Activated T-helper 17 cell treated with anti-CD3 and anti-CD28 coated beads, Interleukin-2, amount 50 U/mL, for 72 hours (primary cell): ENCODE results near the gene TMEM225B. TPM values are rescaled to one million over a fixed set of nuclear protein-coding genes. Genes with fewer than 3 reads are reported as not detected.
A peak's percentile ranks its signal among the peaks of the same experiment; 100 is the strongest.
"Not testable (repeated sequence)": the region's sequence is repeated elsewhere in the genome, so short reads cannot be mapped to it uniquely, and the experiment has no call there.

Experiments used
- ATAC-seq: fragments of 150-1000 bp; cut with Tn5 transposase; replicated peaks from 2 replicates; pipeline ENCODE4 v1.10.0; 2021; ENCODE audit warnings: mild to moderate bottlenecking, moderate library complexity
- H3K27ac Mint-ChIP-seq: one replicate; pipeline ENCODE4 v1.8.0; 2022; ENCODE audit warnings: mixed read lengths
- H3K27me3 Mint-ChIP-seq: one replicate; pipeline ENCODE4 v1.8.0; 2022; ENCODE audit warnings: mixed read lengths
- H3K36me3 Mint-ChIP-seq: one replicate; pipeline ENCODE4 v1.8.0; 2022; ENCODE audit warnings: low read depth, mild to moderate bottlenecking, mixed read lengths
- H3K4me1 Mint-ChIP-seq: one replicate; pipeline ENCODE4 v1.8.0; 2022; ENCODE audit warnings: mixed read lengths
- H3K4me3 Mint-ChIP-seq: one replicate; pipeline ENCODE4 v1.8.0; 2022; ENCODE audit warnings: mild to moderate bottlenecking, mixed read lengths
- H3K9me3 Mint-ChIP-seq: one replicate; pipeline ENCODE4 v1.8.0; 2022; ENCODE audit warnings: mixed read lengths
- total RNA-seq, 2 donors: library from RNA; stranded (reverse); gene quantifications; one replicate each; pipeline ENCODE4 v1.2.3, GENCODE V29; 2022

Gene TMEM225B, protein sequence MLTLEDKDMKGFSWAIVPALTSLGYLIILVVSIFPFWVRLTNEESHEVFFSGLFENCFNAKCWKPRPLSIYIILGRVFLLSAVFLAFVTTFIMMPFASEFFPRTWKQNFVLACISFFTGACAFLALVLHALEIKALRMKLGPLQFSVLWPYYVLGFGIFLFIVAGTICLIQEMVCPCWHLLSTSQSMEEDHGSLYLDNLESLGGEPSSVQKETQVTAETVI
- total RNA-seq, result 1 to 10 TPM in 1 of 2 donors, under 1 TPM in 1; 0.86 to 4.4 TPM

DNA sequence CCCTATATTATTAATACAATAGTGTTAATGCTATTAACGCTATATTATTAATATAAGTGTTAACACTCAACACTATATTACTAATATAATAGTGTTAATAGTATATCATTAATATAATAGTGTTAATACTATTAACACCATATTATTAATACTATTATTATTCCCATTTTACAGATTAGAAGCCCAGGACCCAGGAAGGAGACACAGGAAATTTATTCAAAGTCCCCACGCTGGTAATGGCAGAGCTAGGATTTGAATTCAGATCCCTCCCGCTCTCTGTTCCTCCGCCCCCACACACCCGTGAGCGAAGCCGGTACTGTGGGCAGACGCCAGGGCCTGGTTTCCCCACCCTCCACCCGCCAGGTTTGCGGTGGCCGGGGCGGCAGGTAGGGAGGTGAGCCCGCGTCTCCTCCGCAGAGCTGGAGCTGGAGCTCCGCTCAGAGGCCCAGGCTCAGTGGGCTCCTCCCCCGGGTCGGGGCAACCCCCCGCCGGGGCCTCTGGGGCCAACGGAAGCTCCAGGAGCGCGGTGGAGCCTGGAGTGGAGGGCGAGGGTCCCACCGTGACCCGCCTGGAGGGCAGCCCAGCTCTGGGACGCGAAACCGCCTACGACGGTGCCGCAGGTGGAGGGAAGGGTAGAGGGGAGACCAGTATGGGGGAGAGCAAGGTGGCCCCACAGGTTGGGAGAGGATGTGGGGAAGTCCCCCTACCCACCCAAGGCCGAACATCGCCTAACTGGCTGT is at the start of gene TMEM225B:
TSS of gene TMEM225B (plus strand) at position 506 of the 740 bp plus-strand sequence. CDS start 6,122 bp downstream, outside the sequence.
- H3K4me1 Mint-ChIP-seq, result no peaks in the 10 kb centered on the region
- no peaks in the 10 kb centered on the region for H3K36me3 Mint-ChIP-seq
- ATAC-seq, result peak; percentile 15
- H3K9me3 Mint-ChIP-seq, result no peaks in the 10 kb centered on the region
- H3K27ac Mint-ChIP-seq, result no peak within 1 kb of the TSS
- no peak within 1 kb of the TSS for H3K4me3 Mint-ChIP-seq
- no peaks in the 10 kb centered on the region for H3K27me3 Mint-ChIP-seq

DNA sequence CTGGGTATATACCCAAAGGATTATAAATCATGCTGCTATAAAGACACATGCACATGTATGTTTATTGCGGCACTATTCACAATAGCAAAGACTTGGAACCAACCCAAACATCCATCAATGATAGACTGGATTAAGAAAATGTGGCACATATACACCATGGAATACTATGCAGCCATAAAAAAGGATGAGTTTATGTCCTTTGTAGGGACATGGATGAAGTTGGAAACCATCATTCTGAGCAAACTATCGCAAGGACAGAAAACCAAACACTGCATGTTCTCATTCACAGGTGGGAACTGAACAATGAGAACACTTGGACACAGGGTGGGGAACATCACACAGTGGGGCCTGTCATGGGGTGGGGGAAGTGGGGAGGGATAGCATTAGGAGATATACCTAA is 48.5 kb upstream of the TMEM225B start:
- H3K27me3 Mint-ChIP-seq, ATAC-seq, H3K4me3 Mint-ChIP-seq, H3K27ac Mint-ChIP-seq, H3K9me3 Mint-ChIP-seq: not testable (repeated sequence)
- H3K36me3 Mint-ChIP-seq, result peaks cover 41% of the 10 kb centered on the region
- H3K4me1 Mint-ChIP-seq, result peaks cover 15% of the 10 kb centered on the region

DNA sequence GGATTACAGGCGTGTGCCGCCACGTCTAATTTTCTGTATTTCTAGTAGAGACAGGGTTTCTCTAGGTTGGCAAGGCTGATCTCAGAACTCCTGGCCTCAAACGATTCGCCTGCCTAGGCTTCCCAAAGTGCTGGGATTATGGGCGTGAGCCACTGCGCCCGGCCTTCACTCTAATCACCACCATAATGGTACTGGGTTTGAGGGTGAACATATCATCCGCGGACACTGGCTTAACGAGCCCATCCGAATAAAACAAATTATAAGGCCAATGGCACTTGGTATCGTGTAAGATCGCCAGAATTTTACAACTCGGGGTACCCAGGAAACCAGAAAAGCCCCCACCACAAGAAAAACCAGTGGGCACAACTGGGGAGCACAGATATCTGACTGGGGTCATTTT is 46.7 kb upstream of the TMEM225B start:
- ATAC-seq, result peak; percentile 11

DNA sequence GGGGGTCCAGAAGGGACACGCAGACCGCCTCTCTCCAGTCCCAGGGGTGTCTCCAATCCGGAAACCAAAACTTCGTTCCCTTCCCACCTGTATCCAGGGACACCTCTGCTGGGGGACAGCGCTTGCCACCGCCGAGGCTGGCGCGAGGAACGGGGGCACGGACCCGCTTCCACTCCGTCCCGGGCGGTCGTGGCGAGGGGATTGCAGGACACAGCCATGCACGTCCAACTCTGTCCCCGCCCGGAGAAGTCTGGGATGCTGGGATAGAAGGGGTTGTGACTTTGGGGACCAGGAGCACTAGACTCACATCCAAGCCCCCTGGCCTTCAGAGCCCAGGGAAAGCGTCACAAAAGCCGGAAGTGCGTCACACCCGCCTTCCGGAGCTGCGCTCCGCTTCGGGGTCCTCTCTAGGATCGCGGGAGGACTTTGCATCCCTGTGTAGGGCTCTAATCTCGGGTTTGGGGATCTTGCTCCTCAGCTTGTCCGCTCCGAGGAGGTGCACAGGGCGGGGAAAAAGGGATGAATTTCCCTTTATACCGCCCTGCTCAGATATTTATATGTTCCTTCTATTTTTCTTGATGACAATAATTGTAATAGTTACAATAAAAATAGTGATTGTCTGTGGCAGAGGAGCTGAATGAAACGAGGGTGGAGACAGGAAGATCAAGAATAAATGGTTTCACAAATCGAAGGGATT is 46.2 kb upstream of the TMEM225B start, which contains the start of gene FAM200A:
TSS of gene FAM200A (minus strand) at position 348 of the 697 bp plus-strand sequence. CDS start 3,707 bp downstream, outside the sequence.
- peak; percentile 100 for ATAC-seq
- no peaks in the 10 kb centered on the region for H3K9me3 Mint-ChIP-seq
- peak within 1 kb of the TSS; percentile 98 for H3K4me3 Mint-ChIP-seq
- peaks cover 21% of the 10 kb centered on the region for H3K4me1 Mint-ChIP-seq
- H3K27ac Mint-ChIP-seq, result peak within 1 kb of the TSS; percentile 99
- peaks cover 61% of the 10 kb centered on the region for H3K36me3 Mint-ChIP-seq
- no peaks in the 10 kb centered on the region for H3K27me3 Mint-ChIP-seq

More for the DNA sequence above, 46.7 kb upstream of the TMEM225B start:
- Mint-ChIP-seq H3K36me3 (peaks cover 58% of the 10 kb centered on the region), H3K9me3 (no peaks in the 10 kb centered on the region), H3K27ac (peak overlapping the region; percentile 99), H3K4me3 (peak overlapping the region; percentile 98), H3K27me3 (no peaks in the 10 kb centered on the region), H3K4me1 (peaks cover 21% of the 10 kb centered on the region)

DNA sequence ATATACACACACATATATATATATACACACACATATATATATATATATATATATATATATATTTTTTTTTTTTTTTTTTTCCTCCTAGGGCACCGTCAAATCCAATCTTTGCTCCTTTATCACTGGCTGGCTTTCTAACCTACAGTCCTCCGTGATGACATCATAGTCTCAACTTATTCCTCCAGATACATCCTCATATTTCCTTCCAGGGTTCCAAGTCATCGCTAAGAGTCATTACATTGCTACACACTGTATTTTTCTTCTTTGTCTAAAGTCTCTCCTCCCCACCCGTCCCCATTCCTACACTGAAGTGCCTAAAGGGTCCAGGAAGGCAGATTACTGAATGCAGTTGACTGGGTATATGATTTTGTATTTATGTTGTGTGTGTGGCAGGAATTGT is 45.0 kb upstream of the TMEM225B start:
- Mint-ChIP-seq H3K4me3 (peak overlapping the region; percentile 98), H3K27me3 (no peaks in the 10 kb centered on the region), H3K9me3 (no peaks in the 10 kb centered on the region), H3K27ac (no peak overlapping the region), H3K36me3 (peaks cover 61% of the 10 kb centered on the region), H3K4me1 (peaks cover 25% of the 10 kb centered on the region)
- ATAC-seq, result no peak

DNA sequence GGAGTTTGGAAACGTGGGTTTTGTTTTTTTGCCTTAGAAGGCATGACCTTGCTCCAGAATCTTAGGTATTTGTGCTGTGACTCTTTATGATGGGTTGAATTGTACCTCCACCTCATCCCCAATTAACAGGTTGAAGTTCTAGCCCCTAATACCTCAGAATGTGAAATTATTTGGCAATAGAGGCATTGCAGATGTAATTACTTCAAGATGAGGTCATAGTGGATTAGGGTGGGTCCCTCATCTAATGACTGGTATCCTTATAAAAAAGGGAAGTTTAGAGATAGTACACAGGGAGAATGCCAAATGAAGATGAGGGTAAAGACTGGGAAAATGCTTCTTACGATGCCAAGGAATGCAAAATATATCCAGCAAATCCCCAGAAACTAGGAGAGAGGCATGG is 43.1 kb upstream of the TMEM225B start:
- no peaks in the 10 kb centered on the region for H3K27me3 Mint-ChIP-seq
- peaks cover 25% of the 10 kb centered on the region for H3K4me1 Mint-ChIP-seq
- no peak overlapping the region for H3K27ac Mint-ChIP-seq
- peaks cover 71% of the 10 kb centered on the region for H3K36me3 Mint-ChIP-seq
- ATAC-seq, result no peak
- no peaks in the 10 kb centered on the region for H3K9me3 Mint-ChIP-seq
- no peak overlapping the region for H3K4me3 Mint-ChIP-seq

DNA sequence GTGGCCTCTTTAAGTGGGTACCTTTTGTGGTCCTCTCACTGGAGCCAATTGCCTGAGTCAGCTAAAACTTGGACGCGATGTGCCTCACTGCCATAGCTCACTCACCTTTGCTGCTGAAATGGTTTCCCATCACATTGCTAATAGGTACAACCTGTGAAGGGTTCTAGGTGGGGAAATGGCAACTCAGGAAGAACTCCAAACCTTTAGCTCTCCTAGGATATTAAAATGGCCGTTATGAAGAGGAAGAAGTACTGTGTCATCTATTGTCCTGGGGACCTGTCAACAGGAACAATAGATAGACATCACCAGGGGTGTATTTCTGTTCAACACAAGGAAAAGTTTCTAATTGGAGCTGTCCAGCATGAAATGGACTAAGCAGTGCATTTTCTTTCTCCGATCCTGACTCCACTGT is 40.9 kb upstream of the TMEM225B start:
- H3K36me3 Mint-ChIP-seq, result peaks cover 89% of the 10 kb centered on the region
- no peaks in the 10 kb centered on the region for H3K27me3 Mint-ChIP-seq
- peaks cover 38% of the 10 kb centered on the region for H3K4me1 Mint-ChIP-seq

DNA sequence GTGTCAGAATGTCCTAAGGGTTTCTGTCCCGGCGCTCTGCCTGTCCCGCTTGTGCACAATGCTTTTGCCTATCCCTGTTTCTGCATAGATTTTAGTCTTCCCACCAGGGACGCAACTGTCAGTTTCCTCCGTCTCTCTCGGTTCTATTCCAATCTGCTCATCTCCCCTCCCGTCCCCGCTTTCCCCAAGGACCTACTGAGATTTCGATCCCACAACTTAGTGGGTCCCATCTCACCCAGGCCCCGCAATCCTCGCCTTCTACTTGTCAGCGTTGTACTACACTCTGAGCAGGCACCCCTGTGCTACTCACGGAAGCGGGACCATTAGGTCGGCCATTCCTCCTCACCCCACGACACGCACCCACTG is 40.1 kb upstream of the TMEM225B start:
- H3K36me3 Mint-ChIP-seq, result peaks cover 95% of the 10 kb centered on the region
- peak; percentile 63 for ATAC-seq
- H3K4me1 Mint-ChIP-seq, result peaks cover 37% of the 10 kb centered on the region
- no peaks in the 10 kb centered on the region for H3K27me3 Mint-ChIP-seq
- peak overlapping the region; percentile 93 for H3K4me3 Mint-ChIP-seq
- H3K9me3 Mint-ChIP-seq, result no peaks in the 10 kb centered on the region
- peak overlapping the region; percentile 98 for H3K27ac Mint-ChIP-seq

More for the DNA sequence above, 40.9 kb upstream of the TMEM225B start:
- no peak for ATAC-seq
- Mint-ChIP-seq H3K4me3 (peak overlapping the region; percentile 93), H3K9me3 (no peaks in the 10 kb centered on the region), H3K27ac (peak overlapping the region; percentile 98)

DNA sequence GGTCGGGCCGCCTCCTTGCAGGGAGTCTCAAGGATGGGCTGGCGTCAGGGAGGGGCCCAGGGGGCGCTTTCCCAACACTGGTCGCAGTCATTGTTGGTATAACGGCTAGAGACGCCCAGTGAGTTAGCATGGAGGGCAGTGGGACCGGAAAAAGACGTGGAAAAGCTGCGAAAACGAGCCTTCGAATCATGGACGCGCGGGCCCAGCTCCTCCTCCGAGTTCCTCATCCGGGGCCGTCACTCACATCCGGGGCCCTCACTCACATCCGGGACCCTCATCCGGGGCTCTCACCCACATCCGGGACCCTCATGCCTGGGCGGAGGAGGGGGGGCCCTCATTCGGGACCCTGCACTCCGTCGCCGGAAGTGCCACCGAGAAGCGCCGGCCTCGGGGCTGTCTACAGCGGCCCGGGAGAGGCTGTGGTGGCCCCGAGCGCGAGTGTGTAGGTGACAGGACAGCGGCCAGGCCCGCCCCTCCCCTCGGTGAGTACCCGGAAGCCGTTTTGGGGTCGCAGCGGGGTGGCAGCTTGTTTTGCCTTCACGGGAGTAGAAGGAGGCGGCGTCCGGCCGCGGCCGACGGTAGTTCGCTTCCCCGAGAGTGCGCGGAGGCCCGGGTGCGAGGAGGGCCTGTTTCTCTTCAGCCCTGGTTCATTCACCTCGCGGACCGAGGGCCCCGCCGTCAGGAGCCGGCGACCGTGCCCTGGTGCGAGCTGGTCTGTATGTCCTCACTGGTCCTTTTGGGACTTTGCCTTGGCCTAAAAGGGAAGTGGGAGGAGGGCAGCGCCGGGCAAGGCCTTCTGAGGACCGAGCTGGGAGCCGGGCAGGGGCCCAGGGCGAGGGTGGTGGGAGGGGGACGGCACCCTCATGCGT is 39.5 kb upstream of the TMEM225B start, which contains the start of gene ZNF655:
TSS of gene ZNF655 (plus strand) at position 337 of the 869 bp plus-strand sequence. CDS start 1,918 bp downstream, outside the sequence.
- H3K36me3 Mint-ChIP-seq, result peaks cover 95% of the 10 kb centered on the region
- H3K9me3 Mint-ChIP-seq, result no peaks in the 10 kb centered on the region
- peak within 1 kb of the TSS; percentile 98 for H3K27ac Mint-ChIP-seq
- H3K4me1 Mint-ChIP-seq, result peaks cover 35% of the 10 kb centered on the region
- H3K4me3 Mint-ChIP-seq, result peak within 1 kb of the TSS; percentile 93
- peak; percentile 79 for ATAC-seq
- no peaks in the 10 kb centered on the region for H3K27me3 Mint-ChIP-seq

DNA sequence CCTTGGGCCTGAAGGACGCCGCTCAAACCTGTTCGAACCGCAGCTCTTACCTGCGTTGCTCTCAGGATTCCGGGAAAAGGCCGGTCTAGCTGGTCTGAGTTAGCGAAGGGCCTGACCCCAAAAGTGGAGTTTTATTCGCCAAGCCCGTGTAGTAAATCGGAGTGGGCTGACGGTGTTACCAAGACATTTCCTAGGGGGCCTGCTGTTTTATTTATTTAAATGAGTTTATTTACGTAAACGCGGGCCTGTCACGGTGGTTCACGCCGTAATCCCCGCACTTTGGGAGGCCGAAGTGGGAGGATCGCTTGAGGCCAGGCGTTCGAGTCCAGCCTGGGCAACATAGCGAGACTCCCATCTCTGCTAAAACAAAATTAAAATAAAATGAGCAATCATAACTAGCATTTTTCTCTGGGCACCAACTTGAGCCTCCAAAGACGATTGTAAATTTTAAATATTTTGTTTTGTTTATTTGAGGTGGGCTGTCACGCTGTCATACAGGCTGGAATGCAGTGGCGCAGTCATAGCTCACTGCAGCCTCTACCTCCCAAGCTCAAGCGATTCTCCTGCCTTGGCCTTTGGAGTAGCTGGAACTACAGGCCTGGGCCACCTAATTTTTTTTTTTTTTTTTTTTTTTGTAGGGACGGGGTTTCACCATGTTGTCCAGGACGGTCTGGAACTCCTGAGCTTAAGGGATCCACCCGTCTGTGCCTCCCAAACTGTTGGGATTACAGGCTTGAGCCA is 38.7 kb upstream of the TMEM225B start:
- peaks cover 95% of the 10 kb centered on the region for H3K36me3 Mint-ChIP-seq
- no peak for ATAC-seq
- peak overlapping the region; percentile 93 for H3K4me3 Mint-ChIP-seq
- no peaks in the 10 kb centered on the region for H3K9me3 Mint-ChIP-seq
- peak overlapping the region; percentile 98 for H3K27ac Mint-ChIP-seq
- no peaks in the 10 kb centered on the region for H3K27me3 Mint-ChIP-seq
- H3K4me1 Mint-ChIP-seq, result peaks cover 43% of the 10 kb centered on the region

DNA sequence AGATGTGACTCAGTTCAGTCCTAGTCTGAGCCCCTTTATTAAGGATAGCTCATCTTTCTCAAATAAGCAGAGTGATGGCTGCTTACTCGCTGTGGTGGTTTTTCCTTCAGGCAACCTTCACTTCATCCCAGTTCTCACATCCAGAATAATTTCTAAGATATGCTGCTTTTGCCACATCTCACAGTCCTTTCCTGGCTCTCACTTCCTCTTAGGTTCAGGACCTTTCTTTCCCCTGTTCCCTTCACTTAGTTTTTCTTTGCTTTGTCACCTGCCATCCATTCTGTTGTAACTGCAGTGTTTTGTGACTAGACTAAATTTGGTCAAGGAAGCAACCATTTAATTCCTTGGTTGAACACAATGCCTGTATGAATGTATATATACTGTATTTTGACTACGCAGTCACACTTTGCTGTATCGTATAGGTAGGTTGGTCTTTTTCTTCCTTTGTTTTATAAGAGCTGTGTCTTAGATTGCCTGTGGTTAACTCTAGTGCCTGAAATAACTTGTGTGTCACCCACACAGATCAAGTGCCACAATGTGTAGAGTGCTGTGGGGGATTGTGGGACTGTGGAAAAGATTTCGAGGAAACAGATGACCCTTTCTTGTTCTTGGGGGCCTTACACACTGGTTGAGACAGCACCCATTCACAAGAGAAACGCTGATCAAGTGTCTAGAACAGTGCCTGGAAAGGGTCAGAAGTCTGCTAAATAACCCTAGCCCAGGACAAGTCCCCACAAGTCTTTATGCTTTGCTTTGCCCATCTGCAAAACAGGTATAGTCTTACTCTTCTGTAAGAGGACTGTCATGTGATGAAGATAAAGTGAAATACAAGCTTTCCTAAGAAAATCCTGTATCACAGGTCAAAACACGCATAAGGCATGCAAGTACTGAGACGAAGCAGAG is 37.0 kb upstream of the TMEM225B start:
- H3K27ac Mint-ChIP-seq, result peak overlapping the region; percentile 98
- peaks cover 96% of the 10 kb centered on the region for H3K36me3 Mint-ChIP-seq
- peaks cover 41% of the 10 kb centered on the region for H3K4me1 Mint-ChIP-seq
- H3K9me3 Mint-ChIP-seq, result no peaks in the 10 kb centered on the region
- ATAC-seq, result no peak
- H3K27me3 Mint-ChIP-seq, result no peaks in the 10 kb centered on the region
- peak overlapping the region; percentile 93 for H3K4me3 Mint-ChIP-seq

DNA sequence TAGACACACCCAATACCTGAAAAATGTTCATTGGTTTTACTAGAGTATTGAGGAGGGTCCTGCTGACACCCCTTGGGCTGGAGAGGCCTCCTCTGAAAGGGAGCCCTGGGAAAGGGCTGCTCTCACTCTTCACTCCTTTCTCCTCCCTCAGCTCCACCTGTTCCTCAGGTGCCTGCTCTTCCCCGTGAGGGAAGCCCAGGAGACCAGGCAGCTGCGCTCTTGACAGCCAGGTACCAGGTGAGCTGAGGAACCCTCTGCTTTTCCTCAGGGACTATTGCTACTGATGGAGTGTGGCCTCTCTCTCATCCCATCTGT is 36.4 kb upstream of the TMEM225B start:
- Mint-ChIP-seq H3K4me1 (peaks cover 41% of the 10 kb centered on the region), H3K27ac (peak overlapping the region; percentile 73)
- ATAC-seq, result no peak

More for the DNA sequence above, 36.4 kb upstream of the TMEM225B start:
- Mint-ChIP-seq H3K27me3 (no peaks in the 10 kb centered on the region), H3K9me3 (no peaks in the 10 kb centered on the region), H3K36me3 (peaks cover 96% of the 10 kb centered on the region), H3K4me3 (peak overlapping the region; percentile 93)
